K562 (cell line): ENCODE results near the gene CACNG7. TPM values are rescaled to one million over a fixed set of nuclear protein-coding genes. Genes with fewer than 3 reads are reported as not detected.
A peak's percentile ranks its signal among the peaks of the same experiment; 100 is the strongest.

Experiments
- CBX3 ChIP-seq, 2 experiments: IDR thresholded peaks; 1 replicate in 1 of 2; 2 replicates in 1 of 2; pipeline ENCODE4 v1.6.1; 2012; ENCODE audit warnings: inconsistent platforms in 2 of 2, low read length in 2 of 2, borderline replicate concordance in 1 of 2, control low read depth in 1 of 2
- CREM ChIP-seq: IDR thresholded peaks from 2 replicates; pipeline ENCODE4 v1.6.1; 2014; ENCODE audit warnings: antibody characterized with exemption, low read depth
- ELF2 ChIP-seq: fragments of 250-450 bp; sonication (Bioruptor Pico); IDR thresholded peaks from 2 replicates; pipeline ENCODE4 v1.5.0; 2021; ENCODE audit warnings: mild to moderate bottlenecking
- FOXM1 ChIP-seq, 2 experiments: fragments of 450-650 bp in 1 of 2; sonication (generic) in 1 of 2; formaldehyde crosslinking in 1 of 2; IDR thresholded peaks; 2 replicates each; pipeline versions ENCODE4 v1.6.1 to v1.9.0; 2017 to 2022; ENCODE audit warnings: low read depth in 2 of 2, mild to moderate bottlenecking in 2 of 2, missing genetic modification reagents in 1 of 2, moderate library complexity in 1 of 2
- POLR2A ChIP-seq: fragments of 450-650 bp; conservative IDR thresholded peaks from 2 replicates; pipeline ENCODE4 v1.6.1; 2016
- POLR2H ChIP-seq: IDR thresholded peaks from 2 replicates; pipeline ENCODE4 v1.6.1; 2016; ENCODE audit warnings: missing genetic modification characterization, low read depth, mild to moderate bottlenecking, control low read depth, missing compliant biosample characterization, moderate library complexity
- SIRT6 ChIP-seq: IDR thresholded peaks from one replicate; pipeline ENCODE4 v1.6.1; 2012; ENCODE audit warnings: low read depth, mild to moderate bottlenecking, control low read depth, inconsistent platforms, low read length, moderate library complexity
- SLC30A9 ChIP-seq: fragments of 250-450 bp; sonication (Bioruptor Pico); IDR thresholded peaks from 2 replicates; pipeline ENCODE4 v1.8.0; 2022; ENCODE audit warnings: mild to moderate bottlenecking, moderate library complexity
- TFAM ChIP-seq: fragments of 250-450 bp; sonication (Bioruptor Pico); conservative IDR thresholded peaks from 2 replicates; pipeline ENCODE4 v1.5.0; 2021; ENCODE audit warnings: mild to moderate bottlenecking, moderate library complexity
- TFAP4 ChIP-seq: sonication (generic); formaldehyde crosslinking; IDR thresholded peaks from 2 replicates; pipeline ENCODE4 v1.8.0; 2022; ENCODE audit warnings: missing genetic modification reagents, mild to moderate bottlenecking, moderate library complexity, borderline replicate concordance
- ZBTB7A ChIP-seq: IDR thresholded peaks from 2 replicates; pipeline ENCODE4 v1.6.1; 2011; ENCODE audit warnings: low read depth, mild to moderate bottlenecking, low read length, moderate library complexity, borderline replicate concordance; ENCODE audit not compliant: control insufficient read depth
- ZNF24 ChIP-seq: fragments of 450-650 bp; IDR thresholded peaks from 2 replicates; pipeline ENCODE4 v1.6.1; 2016
- ZNF282 ChIP-seq: sonication (generic); formaldehyde crosslinking; IDR thresholded peaks from 2 replicates; pipeline ENCODE4 v1.8.1; 2023; ENCODE audit warnings: missing genetic modification reagents
- ZNF655 ChIP-seq: fragments of 250-450 bp; sonication (Bioruptor Pico); IDR thresholded peaks from 2 replicates; pipeline ENCODE4 v1.5.0; 2021
- polyA plus RNA-seq, 8 experiments: library from polyadenylated mRNA; depleted of rRNA in 4 of 8; stranded (reverse) in 5 of 8; unstranded in 3 of 8; fragments of >200 nt; fragmentation: Nextera tagmentation in 2 of 8; fragmentation: Illumina TruSeq in 1 of 8; extraction: Ambion mirVana in 2 of 8; extraction: Trizol in 1 of 8; gene quantifications; 2 replicates each; pipeline versions ENCODE4 v1.2.1 to v1.2.3, GENCODE V29; 2011 to 2014; ENCODE audit warnings: inconsistent platforms in 1 of 8, missing spikeins in 1 of 8
- total RNA-seq, 7 experiments: library from RNA; depleted of rRNA in 6 of 7; stranded (reverse); fragments of >200 nt in 6 of 7; fragmentation: Illumina TruSeq in 2 of 7; extraction: Trizol in 2 of 7; gene quantifications; 2 replicates each; pipeline versions ENCODE4 v1.2.1 to v1.2.3, GENCODE V29; 2011 to 2021; ENCODE audit warnings: low replicate concordance in 1 of 7
- TF ChIP-seq, protein P1 (sequence below): IDR thresholded peaks from 2 replicates; pipeline ENCODE4 v1.6.1; 2014; ENCODE audit warnings: antibody characterized with exemption
- TF ChIP-seq, protein P2 (sequence below): fragments of 450-650 bp; IDR thresholded peaks from 2 replicates; pipeline ENCODE4 v1.6.1; 2018; ENCODE audit not compliant: partially characterized antibody
- TF ChIP-seq, protein P3 (sequence below), 2 experiments: fragments of 450-650 bp in 1 of 2; sonication (generic) in 1 of 2; formaldehyde crosslinking in 1 of 2; IDR thresholded peaks in 1 of 2; conservative IDR thresholded peaks in 1 of 2; 2 replicates each; pipeline versions ENCODE4 v1.6.1 to v1.8.1; 2016 to 2023; ENCODE audit warnings: mild to moderate bottlenecking in 2 of 2, moderate library complexity in 2 of 2, inconsistent platforms in 1 of 2, missing genetic modification reagents in 1 of 2

Gene CACNG7
- total and polyA plus RNA-seq, 9 of the 15 experiments (the other 6 are each of a cell fraction or from before 2014, with no cell fraction given), result not detected

DNA sequence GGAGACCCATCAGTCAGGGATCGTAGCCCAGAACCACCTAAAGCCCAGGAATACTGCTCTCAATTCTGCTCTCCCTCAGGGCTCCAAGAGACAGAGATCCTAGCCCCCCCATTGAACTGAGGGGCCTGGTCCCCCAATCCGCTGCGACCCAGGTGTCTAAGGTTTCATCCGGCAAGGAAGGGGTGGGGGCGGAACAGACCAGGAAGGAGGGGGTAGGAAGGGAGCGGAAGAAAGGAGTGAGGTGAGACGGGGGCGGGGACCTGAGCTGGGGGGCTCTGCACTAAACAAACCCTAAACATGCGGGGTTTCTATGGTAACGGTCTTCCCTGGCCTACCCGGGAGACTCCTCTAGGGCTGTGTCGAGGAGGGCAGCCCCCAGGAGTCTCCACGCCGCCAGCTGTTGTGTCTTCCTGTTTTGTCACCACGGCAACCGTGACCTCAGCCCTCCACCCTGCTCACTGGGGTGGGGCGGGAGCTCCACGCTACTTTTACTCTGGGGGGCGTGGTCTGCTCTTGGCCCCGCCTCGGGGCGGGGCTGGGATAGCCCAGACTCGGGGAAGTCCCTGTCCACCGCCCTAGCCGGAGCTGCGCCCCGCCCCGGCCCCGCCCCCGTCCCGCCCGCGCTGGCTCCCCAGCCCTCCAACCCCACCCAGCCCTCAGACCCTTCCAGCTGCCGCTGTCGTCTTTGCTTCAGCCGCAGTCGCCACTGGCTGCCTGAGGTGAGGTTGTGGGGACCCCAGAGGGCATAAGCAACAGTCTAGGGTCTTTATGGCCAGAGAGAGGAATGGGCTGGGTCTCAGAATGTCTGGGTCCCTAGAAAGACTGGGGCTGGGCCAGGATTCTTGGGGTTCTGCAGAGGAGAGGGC lies 41.6 kb upstream of the CACNG7 start, which contains the start of gene MYADM (continued):
- TF ChIP-seq, protein P1, sequence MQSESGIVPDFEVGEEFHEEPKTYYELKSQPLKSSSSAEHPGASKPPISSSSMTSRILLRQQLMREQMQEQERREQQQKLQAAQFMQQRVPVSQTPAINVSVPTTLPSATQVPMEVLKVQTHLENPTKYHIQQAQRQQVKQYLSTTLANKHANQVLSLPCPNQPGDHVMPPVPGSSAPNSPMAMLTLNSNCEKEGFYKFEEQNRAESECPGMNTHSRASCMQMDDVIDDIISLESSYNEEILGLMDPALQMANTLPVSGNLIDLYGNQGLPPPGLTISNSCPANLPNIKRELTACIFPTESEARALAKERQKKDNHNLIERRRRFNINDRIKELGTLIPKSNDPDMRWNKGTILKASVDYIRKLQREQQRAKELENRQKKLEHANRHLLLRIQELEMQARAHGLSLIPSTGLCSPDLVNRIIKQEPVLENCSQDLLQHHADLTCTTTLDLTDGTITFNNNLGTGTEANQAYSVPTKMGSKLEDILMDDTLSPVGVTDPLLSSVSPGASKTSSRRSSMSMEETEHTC, result no peak
- TF ChIP-seq POLR2H (tag), result no peak
- TF ChIP-seq SIRT6, result no peak
- TF ChIP-seq ZNF282 (CRISPR knock-in tag), result no peak
- peak; percentile 58; the same call in 1 of the 2 replicates for TF ChIP-seq ELF2
- TF ChIP-seq ZBTB7A, result peak; percentile 31; the same call in 1 of the 2 replicates
- peak in 1 of 2 experiments; percentile 14; a peak in 1 of 3 replicates for TF ChIP-seq CBX3 (IDR thresholded peaks at IDR 0.05; ENCODE audit: borderline replicate concordance in 1 of 2, low read length in 2 of 2)
- TF ChIP-seq, protein P2, sequence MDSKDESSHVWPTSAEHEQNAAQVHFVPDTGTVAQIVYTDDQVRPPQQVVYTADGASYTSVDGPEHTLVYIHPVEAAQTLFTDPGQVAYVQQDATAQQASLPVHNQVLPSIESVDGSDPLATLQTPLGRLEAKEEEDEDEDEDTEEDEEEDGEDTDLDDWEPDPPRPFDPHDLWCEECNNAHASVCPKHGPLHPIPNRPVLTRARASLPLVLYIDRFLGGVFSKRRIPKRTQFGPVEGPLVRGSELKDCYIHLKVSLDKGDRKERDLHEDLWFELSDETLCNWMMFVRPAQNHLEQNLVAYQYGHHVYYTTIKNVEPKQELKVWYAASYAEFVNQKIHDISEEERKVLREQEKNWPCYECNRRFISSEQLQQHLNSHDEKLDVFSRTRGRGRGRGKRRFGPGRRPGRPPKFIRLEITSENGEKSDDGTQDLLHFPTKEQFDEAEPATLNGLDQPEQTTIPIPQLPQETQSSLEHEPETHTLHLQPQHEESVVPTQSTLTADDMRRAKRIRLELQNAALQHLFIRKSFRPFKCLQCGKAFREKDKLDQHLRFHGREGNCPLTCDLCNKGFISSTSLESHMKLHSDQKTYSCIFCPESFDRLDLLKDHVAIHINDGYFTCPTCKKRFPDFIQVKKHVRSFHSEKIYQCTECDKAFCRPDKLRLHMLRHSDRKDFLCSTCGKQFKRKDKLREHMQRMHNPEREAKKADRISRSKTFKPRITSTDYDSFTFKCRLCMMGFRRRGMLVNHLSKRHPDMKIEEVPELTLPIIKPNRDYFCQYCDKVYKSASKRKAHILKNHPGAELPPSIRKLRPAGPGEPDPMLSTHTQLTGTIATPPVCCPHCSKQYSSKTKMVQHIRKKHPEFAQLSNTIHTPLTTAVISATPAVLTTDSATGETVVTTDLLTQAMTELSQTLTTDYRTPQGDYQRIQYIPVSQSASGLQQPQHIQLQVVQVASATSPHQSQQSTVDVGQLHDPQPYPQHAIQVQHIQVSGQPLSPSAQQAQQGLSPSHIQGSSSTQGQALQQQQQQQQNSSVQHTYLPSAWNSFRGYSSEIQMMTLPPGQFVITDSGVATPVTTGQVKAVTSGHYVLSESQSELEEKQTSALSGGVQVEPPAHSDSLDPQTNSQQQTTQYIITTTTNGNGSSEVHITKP, result peak; percentile 96
- no peak for TF ChIP-seq TFAM (CRISPR knock-in tag)
- peak; percentile 73 for TF ChIP-seq CREM
- no peak for TF ChIP-seq ZNF24
- TF ChIP-seq, protein P3, sequence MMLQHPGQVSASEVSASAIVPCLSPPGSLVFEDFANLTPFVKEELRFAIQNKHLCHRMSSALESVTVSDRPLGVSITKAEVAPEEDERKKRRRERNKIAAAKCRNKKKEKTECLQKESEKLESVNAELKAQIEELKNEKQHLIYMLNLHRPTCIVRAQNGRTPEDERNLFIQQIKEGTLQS (IDR thresholded peaks at IDR 0.05), result peak; percentile 37; the same call in 1 of the 2 replicates
- TF ChIP-seq, protein P3 (CRISPR knock-in tag; conservative IDR thresholded peaks at IDR 0.05), result no peak
- TF ChIP-seq TFAP4, result peak; percentile 98
- TF ChIP-seq FOXM1 (IDR thresholded peaks at IDR 0.05; ENCODE audit: low read depth), result 0 out of 2 replicates have a peak, but pooled peaks have one; percentile 12
- no peak for TF ChIP-seq FOXM1 (CRISPR knock-in tag; IDR thresholded peaks at IDR 0.05; ENCODE audit: low read depth)
- 0 out of 2 replicates have a peak, but pooled peaks have one; percentile 52 for TF ChIP-seq POLR2A
- no peak for TF ChIP-seq SLC30A9
- no peak for TF ChIP-seq ZNF655 (CRISPR knock-in tag)
